HepG2 (cell line): ENCODE measurements around the gene ODAD4. TPM values are rescaled to one million over a fixed set of nuclear protein-coding genes. Genes with fewer than 3 reads are reported as not detected.

Experiments
- CHD2 ChIP-seq: IDR thresholded peaks from 2 replicates; pipeline ENCODE4 v1.6.1; 2011; ENCODE audit warnings: low read depth, low read length, improper control_type of control experiment
- EZH2 ChIP-seq: conservative IDR thresholded peaks from 2 replicates; pipeline ENCODE4 v1.6.1; 2012; ENCODE audit warnings: mild to moderate bottlenecking, low read depth, low read length, moderate library complexity
- FOXA3 ChIP-seq: IDR thresholded peaks from 2 replicates; pipeline ENCODE4 v1.6.1; 2016; ENCODE audit warnings: missing genetic modification reagents, missing compliant biosample characterization
- GABPA ChIP-seq, 2 experiments: IDR thresholded peaks; 2 replicates each; pipeline ENCODE4 v1.6.1; 2011 to 2016; ENCODE audit warnings: low read depth in 2 of 2, low read length in 1 of 2, missing biosample characterization in 1 of 2, missing genetic modification characterization in 1 of 2
- HCFC1 ChIP-seq: fragments of 150-350 bp; IDR thresholded peaks from 2 replicates; pipeline ENCODE4 v1.6.1; 2014; ENCODE audit warnings: low read depth, low read length
- HNRNPL ChIP-seq: fragments of 200-400 bp; formaldehyde crosslinking; IDR thresholded peaks from 2 replicates; pipeline ENCODE4 v1.6.1; 2017; ENCODE audit warnings: mild to moderate bottlenecking, low read depth, low read length
- NBN ChIP-seq: fragments of 450-650 bp; conservative IDR thresholded peaks from 2 replicates; pipeline ENCODE4 v1.6.1; 2017
- NFIC ChIP-seq: IDR thresholded peaks from 2 replicates; pipeline ENCODE4 v1.6.1; 2012; ENCODE audit warnings: mild to moderate bottlenecking, low read length, inconsistent platforms
- RBAK ChIP-seq: sonication (generic); formaldehyde crosslinking; IDR thresholded peaks from 2 replicates; pipeline ENCODE4 v1.5.1; 2020; ENCODE audit warnings: mild to moderate bottlenecking, missing genetic modification reagents
- REPIN1 ChIP-seq: sonication (generic); formaldehyde crosslinking; IDR thresholded peaks from 2 replicates; pipeline ENCODE4 v1.8.0; 2022; ENCODE audit warnings: missing genetic modification reagents, low read depth, mild to moderate bottlenecking, borderline replicate concordance
- TBX3 ChIP-seq: fragments of 450-650 bp; IDR thresholded peaks from 2 replicates; pipeline ENCODE4 v1.6.1; 2017; ENCODE audit warnings: antibody characterized with exemption, mild to moderate bottlenecking, inconsistent platforms, borderline replicate concordance
- ZNF251 ChIP-seq: sonication (generic); formaldehyde crosslinking; IDR thresholded peaks from 2 replicates; pipeline ENCODE4 v1.9.0; 2021; ENCODE audit warnings: mild to moderate bottlenecking, missing genetic modification reagents
- ZNF274 ChIP-seq: sonication (generic); formaldehyde crosslinking; IDR thresholded peaks from 2 replicates; pipeline ENCODE4 v1.5.1; 2020; ENCODE audit warnings: mild to moderate bottlenecking, missing genetic modification reagents
- ZNF354B ChIP-seq: sonication (generic); formaldehyde crosslinking; IDR thresholded peaks from 2 replicates; pipeline ENCODE4 v1.8.0; 2022; ENCODE audit warnings: mild to moderate bottlenecking, missing genetic modification reagents
- polyA plus RNA-seq, 8 experiments: library from polyadenylated mRNA; depleted of rRNA in 3 of 8; stranded (reverse) in 7 of 8; unstranded in 1 of 8; fragments of >200 nt; fragmentation: Illumina TruSeq in 4 of 8; extraction: Trizol in 4 of 8; gene quantifications; 2 replicates each; pipeline versions ENCODE4 v1.2.1 to v1.2.3, GENCODE V29; 2011 to 2016; ENCODE audit warnings: low read depth in 4 of 8, missing spikeins in 1 of 8, mixed read lengths in 1 of 8; ENCODE audit not compliant: insufficient read depth in 1 of 8
- total RNA-seq, 5 experiments: library from RNA; depleted of rRNA; stranded (reverse); fragments of >200 nt; fragmentation: Illumina TruSeq; extraction: Trizol; gene quantifications; 2 replicates each; pipeline ENCODE4 v1.2.3, GENCODE V29; 2016; ENCODE audit warnings: low read depth in 1 of 5
- TF ChIP-seq, protein P1 (sequence below): sonication (generic); formaldehyde crosslinking; conservative IDR thresholded peaks from 2 replicates; pipeline ENCODE4 v1.8.0; 2022; ENCODE audit warnings: missing genetic modification reagents
- TF ChIP-seq, protein P2 (sequence below): IDR thresholded peaks from 2 replicates; pipeline ENCODE4 v1.6.1; 2016; ENCODE audit warnings: low read depth, missing genetic modification reagents, missing compliant biosample characterization
- TF ChIP-seq, protein P3 (sequence below): sonication (generic); formaldehyde crosslinking; IDR thresholded peaks from 2 replicates; pipeline ENCODE4 v1.8.0; 2022; ENCODE audit warnings: mild to moderate bottlenecking, missing genetic modification reagents, moderate library complexity
- TF ChIP-seq, protein P4 (sequence below), 2 experiments: sonication (generic) in 1 of 2; formaldehyde crosslinking in 1 of 2; IDR thresholded peaks; 2 replicates each; pipeline versions ENCODE4 v1.4.0 to v1.6.1; 2018 to 2020; ENCODE audit warnings: missing genetic modification reagents in 2 of 2, borderline replicate concordance in 1 of 2, low read depth in 1 of 2, mild to moderate bottlenecking in 1 of 2, missing biosample characterization in 1 of 2
- TF ChIP-seq, protein P5 (sequence below): sonication (generic); IDR thresholded peaks from 2 replicates; pipeline ENCODE4 v1.6.1; 2016; ENCODE audit warnings: low read depth, borderline replicate concordance

ODAD4 gene
- total and polyA plus RNA-seq, 2 of the 13 experiments (the other 11 are each of a cell fraction or from before 2014, with no cell fraction given): 0.48 to 0.53 TPM

DNA sequence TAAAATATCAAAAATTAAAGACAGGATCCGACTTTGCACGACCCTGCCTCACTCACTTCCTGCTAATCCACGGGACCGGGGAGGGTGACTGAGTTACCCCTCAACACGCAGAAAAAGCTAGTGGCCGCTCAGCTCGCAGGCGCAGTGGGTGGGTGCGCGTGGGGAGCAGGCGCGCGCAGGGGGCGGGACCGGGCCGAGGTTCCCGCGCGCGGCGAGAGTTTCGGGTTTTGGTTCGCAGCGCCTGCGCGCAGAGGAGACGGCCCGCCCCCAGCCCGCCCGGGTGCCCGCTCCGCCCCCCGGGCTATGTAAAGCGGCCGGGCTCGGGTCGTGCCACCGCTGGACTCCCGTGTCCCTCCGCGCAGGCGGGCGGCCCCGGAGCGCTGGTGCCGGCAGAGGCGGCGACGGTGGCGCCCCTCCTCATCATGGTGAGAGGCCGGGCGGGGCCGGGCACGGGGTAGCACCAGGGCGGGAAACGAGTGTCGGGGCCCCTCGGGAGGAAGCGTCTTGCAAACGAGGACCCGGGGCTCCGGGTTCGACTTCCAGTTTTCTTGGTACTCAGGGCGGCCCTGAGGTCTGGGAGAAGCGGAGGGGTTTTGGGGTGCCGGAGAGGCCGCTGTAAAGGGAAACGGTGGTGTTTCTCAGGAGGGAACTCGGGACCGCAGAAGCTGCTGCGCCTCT lies 36.2 kb downstream of the ODAD4 start, which contains the start of gene CNP (continued):
- TF ChIP-seq ZNF274: peak; percentile 89; the same call in 1 of the 2 replicates
- no peak for TF ChIP-seq NBN
- TF ChIP-seq, protein P1, sequence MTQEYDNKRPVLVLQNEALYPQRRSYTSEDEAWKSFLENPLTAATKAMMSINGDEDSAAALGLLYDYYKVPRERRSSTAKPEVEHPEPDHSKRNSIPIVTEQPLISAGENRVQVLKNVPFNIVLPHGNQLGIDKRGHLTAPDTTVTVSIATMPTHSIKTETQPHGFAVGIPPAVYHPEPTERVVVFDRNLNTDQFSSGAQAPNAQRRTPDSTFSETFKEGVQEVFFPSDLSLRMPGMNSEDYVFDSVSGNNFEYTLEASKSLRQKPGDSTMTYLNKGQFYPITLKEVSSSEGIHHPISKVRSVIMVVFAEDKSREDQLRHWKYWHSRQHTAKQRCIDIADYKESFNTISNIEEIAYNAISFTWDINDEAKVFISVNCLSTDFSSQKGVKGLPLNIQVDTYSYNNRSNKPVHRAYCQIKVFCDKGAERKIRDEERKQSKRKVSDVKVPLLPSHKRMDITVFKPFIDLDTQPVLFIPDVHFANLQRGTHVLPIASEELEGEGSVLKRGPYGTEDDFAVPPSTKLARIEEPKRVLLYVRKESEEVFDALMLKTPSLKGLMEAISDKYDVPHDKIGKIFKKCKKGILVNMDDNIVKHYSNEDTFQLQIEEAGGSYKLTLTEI (CRISPR knock-in tag): no peak
- TF ChIP-seq EZH2: no peak
- TF ChIP-seq HCFC1: peak; percentile 6; the same call in 1 of the 2 replicates
- TF ChIP-seq, protein P2, sequence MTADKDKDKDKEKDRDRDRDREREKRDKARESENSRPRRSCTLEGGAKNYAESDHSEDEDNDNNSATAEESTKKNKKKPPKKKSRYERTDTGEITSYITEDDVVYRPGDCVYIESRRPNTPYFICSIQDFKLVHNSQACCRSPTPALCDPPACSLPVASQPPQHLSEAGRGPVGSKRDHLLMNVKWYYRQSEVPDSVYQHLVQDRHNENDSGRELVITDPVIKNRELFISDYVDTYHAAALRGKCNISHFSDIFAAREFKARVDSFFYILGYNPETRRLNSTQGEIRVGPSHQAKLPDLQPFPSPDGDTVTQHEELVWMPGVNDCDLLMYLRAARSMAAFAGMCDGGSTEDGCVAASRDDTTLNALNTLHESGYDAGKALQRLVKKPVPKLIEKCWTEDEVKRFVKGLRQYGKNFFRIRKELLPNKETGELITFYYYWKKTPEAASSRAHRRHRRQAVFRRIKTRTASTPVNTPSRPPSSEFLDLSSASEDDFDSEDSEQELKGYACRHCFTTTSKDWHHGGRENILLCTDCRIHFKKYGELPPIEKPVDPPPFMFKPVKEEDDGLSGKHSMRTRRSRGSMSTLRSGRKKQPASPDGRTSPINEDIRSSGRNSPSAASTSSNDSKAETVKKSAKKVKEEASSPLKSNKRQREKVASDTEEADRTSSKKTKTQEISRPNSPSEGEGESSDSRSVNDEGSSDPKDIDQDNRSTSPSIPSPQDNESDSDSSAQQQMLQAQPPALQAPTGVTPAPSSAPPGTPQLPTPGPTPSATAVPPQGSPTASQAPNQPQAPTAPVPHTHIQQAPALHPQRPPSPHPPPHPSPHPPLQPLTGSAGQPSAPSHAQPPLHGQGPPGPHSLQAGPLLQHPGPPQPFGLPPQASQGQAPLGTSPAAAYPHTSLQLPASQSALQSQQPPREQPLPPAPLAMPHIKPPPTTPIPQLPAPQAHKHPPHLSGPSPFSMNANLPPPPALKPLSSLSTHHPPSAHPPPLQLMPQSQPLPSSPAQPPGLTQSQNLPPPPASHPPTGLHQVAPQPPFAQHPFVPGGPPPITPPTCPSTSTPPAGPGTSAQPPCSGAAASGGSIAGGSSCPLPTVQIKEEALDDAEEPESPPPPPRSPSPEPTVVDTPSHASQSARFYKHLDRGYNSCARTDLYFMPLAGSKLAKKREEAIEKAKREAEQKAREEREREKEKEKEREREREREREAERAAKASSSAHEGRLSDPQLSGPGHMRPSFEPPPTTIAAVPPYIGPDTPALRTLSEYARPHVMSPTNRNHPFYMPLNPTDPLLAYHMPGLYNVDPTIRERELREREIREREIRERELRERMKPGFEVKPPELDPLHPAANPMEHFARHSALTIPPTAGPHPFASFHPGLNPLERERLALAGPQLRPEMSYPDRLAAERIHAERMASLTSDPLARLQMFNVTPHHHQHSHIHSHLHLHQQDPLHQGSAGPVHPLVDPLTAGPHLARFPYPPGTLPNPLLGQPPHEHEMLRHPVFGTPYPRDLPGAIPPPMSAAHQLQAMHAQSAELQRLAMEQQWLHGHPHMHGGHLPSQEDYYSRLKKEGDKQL (CRISPR knock-in tag): no peak
- no peak; the same call in 1 of the 2 replicates for TF ChIP-seq ZNF354B
- peak; percentile 38; the same call in 1 of the 2 replicates for TF ChIP-seq ZNF251 (CRISPR knock-in tag)
- no peak; the same call in 1 of the 2 replicates for TF ChIP-seq REPIN1 (CRISPR knock-in tag)
- TF ChIP-seq TBX3: no peak
- TF ChIP-seq, protein P3, sequence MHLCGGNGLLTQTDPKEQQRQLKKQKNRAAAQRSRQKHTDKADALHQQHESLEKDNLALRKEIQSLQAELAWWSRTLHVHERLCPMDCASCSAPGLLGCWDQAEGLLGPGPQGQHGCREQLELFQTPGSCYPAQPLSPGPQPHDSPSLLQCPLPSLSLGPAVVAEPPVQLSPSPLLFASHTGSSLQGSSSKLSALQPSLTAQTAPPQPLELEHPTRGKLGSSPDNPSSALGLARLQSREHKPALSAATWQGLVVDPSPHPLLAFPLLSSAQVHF (CRISPR knock-in tag): peak; percentile 88
- no peak for TF ChIP-seq NFIC
- TF ChIP-seq CHD2: peak; percentile 98
- TF ChIP-seq, protein P4, sequence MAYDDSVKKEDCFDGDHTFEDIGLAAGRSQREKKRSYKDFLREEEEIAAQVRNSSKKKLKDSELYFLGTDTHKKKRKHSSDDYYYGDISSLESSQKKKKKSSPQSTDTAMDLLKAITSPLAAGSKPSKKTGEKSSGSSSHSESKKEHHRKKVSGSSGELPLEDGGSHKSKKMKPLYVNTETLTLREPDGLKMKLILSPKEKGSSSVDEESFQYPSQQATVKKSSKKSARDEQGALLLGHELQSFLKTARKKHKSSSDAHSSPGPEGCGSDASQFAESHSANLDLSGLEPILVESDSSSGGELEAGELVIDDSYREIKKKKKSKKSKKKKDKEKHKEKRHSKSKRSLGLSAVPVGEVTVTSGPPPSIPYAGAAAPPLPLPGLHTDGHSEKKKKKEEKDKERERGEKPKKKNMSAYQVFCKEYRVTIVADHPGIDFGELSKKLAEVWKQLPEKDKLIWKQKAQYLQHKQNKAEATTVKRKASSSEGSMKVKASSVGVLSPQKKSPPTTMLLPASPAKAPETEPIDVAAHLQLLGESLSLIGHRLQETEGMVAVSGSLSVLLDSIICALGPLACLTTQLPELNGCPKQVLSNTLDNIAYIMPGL (CRISPR knock-in tag; IDR thresholded peaks at IDR 0.05; ENCODE audit: borderline replicate concordance in 1 of 2, low read depth in 1 of 2): peak; percentile 85 to 91
- TF ChIP-seq, protein P5, sequence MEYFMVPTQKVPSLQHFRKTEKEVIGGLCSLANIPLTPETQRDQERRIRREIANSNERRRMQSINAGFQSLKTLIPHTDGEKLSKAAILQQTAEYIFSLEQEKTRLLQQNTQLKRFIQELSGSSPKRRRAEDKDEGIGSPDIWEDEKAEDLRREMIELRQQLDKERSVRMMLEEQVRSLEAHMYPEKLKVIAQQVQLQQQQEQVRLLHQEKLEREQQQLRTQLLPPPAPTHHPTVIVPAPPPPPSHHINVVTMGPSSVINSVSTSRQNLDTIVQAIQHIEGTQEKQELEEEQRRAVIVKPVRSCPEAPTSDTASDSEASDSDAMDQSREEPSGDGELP: no peak
- TF ChIP-seq RBAK (CRISPR knock-in tag): no peak
- no peak for TF ChIP-seq HNRNPL
- TF ChIP-seq GABPA (IDR thresholded peaks at IDR 0.05; ENCODE audit: low read depth, low read length): no peak
- TF ChIP-seq GABPA (CRISPR knock-in tag; IDR thresholded peaks at IDR 0.05; ENCODE audit: low read depth): no peak
- peak; percentile 60; the same call in 1 of the 2 replicates for TF ChIP-seq FOXA3
